AG09309 (cell line): ENCODE data around the gene HIPK2.

Experiments
- DNase-seq: peaks from one replicate; pipeline ENCODE4 v3.0.0-alpha.2; 2010; ENCODE audit warnings: low read depth
- H3K4me3 ChIP-seq: 2 replicates; pipeline ENCODE4 v1.5.1; 2011; ENCODE audit warnings: mild to moderate bottlenecking, low read depth, low read length, moderate library complexity; ENCODE audit not compliant: control insufficient read depth
- CTCF ChIP-seq: IDR thresholded peaks from 2 replicates; pipeline ENCODE4 v1.5.1; 2011; ENCODE audit warnings: mild to moderate bottlenecking, low read depth, low read length, inconsistent platforms; ENCODE audit not compliant: insufficient read depth, control insufficient read depth; ENCODE audit errors: missing control alignments

The HIPK2 gene

GRCh38 chr7:139659922-139660316, 117.9 kb downstream of the HIPK2 start:
- TF ChIP-seq CTCF = no peak
- H3K4me3 ChIP-seq = no peak overlapping the region
- DNase-seq = no peak

GRCh38 chr7:139658908-139659675, 118.7 kb downstream of the HIPK2 start:
- TF ChIP-seq CTCF = no peak
- DNase-seq = no peak
- no peak overlapping the region for H3K4me3 ChIP-seq

GRCh38 chr7:139658296-139658695, 119.5 kb downstream of the HIPK2 start:
- H3K4me3 ChIP-seq = no peak overlapping the region
- DNase-seq = no peak
- no peak for TF ChIP-seq CTCF

- TF ChIP-seq CTCF = no peak
- no peak for DNase-seq
- H3K4me3 ChIP-seq = no peak overlapping the region
Observed at GRCh38 chr7:139657725-139658124, 120.1 kb downstream of the HIPK2 start.

- no peak for DNase-seq
- no peak overlapping the region for H3K4me3 ChIP-seq
- TF ChIP-seq CTCF = no peak
Observed at GRCh38 chr7:139656387-139656786, 121.4 kb downstream of the HIPK2 start.

- DNase-seq = no peak
- H3K4me3 ChIP-seq = no peak overlapping the region
- no peak for TF ChIP-seq CTCF
Observed at GRCh38 chr7:139655305-139655704, 122.5 kb downstream of the HIPK2 start.
